Measurements from ENCODE around the gene NCK2. TPM values are rescaled to one million over a fixed set of nuclear protein-coding genes. Genes with fewer than 3 reads are reported as not detected.
A peak's percentile ranks its signal among the peaks of the same experiment; 100 is the strongest.

Gene NCK2
- polyA plus RNA-seq, 3 donors = 2.5 to 18.2 (median 7.6) TPM

DNA sequence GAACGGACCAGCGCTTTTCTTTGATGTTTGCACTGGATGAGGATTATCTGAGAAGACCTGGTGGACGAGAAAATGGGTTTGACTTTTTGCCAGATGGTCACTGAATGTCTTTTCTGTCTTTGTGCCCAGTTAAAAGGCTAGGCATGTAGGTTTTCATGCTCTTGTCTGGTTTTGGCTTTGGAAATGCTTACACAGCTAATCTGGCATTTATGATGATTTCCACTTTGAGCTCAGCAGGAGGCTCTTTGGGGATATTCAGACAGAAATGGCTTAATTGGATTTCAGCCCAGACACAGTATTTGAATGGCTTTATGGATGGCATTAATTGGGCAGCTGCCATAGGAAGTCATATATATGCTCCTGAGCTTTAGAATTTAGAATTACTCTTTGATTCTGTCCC is 59.6 kb downstream of the NCK2 start:
- H3K4me1 Mint-ChIP-seq = peaks cover 56% of the 10 kb centered on the region
- Histone ChIP-seq H3K9me3 (replicated peaks in 1 of 2; ENCODE audit: control insufficient read depth in 1 of 2, insufficient read depth in 1 of 2, low read length in 2 of 2) (no peaks in the 10 kb centered on the region), H3K9ac (ENCODE audit: insufficient read depth, low read length, poor library complexity, severe bottlenecking) (no peak overlapping the region), H3K27me3 (ENCODE audit: control insufficient read depth in 2 of 2, insufficient read depth in 2 of 2, low read length in 2 of 2) (no peaks in the 10 kb centered on the region), H3K4me3 (replicated peaks in 1 of 3; ENCODE audit: low read depth in 2 of 3, low read length in 3 of 3) (no peak overlapping the region), H3K79me2 (ENCODE audit: insufficient read depth, low read length) (peaks cover 78% of the 10 kb centered on the region), H2AFZ (ENCODE audit: insufficient read depth, low read depth, low read length, poor library complexity, severe bottlenecking) (no peak overlapping the region), H3K27ac (ENCODE audit: low read depth in 1 of 2, low read length in 2 of 2) (no peak overlapping the region), H4K20me1 (ENCODE audit: insufficient read depth, low read length) (peaks cover 29% of the 10 kb centered on the region), H3K4me2 (replicated peaks; ENCODE audit: extremely low read depth, low read length, poor library complexity, severe bottlenecking) (no peak overlapping the region), H3K4me1 (ENCODE audit: control insufficient read depth in 1 of 2, insufficient read depth in 2 of 2, low read length in 2 of 2) (peaks cover 37% of the 10 kb centered on the region in 2 donors), H3K36me3 (replicated peaks in 1 of 2; ENCODE audit: control insufficient read depth in 1 of 2, insufficient read depth in 2 of 2, low read length in 2 of 2) (no peaks in the 10 kb centered on the region)
- peak overlapping the region in 1 of 7 donors; percentile 23 for H3K27ac Mint-ChIP-seq
- peaks cover 9 to 11% of the 10 kb centered on the region in 2 donors for H3K36me3 Mint-ChIP-seq
- peaks cover 0 to 2% (median 0%) of the 10 kb centered on the region in 7 donors for H3K9me3 Mint-ChIP-seq
- DNase-seq = no peak
- WGBS (ENCODE audit: insufficient coverage) = 97% methylated on average over 3 of the region's 3 CpGs
- peaks cover 0 to 2% (median 0%) of the 10 kb centered on the region in 3 donors for H3K27me3 Mint-ChIP-seq (ENCODE audit: low read depth in 3 of 3)
- intact Hi-C loops (cut with micrococcal nuclease) = no loop called here
- H3K4me3 Mint-ChIP-seq = no peak overlapping the region
- TF ChIP-seq CTCF (IDR thresholded peaks at IDR 0.05) = no peak

- H3K4me2 ChIP-seq (replicated peaks; ENCODE audit: extremely low read depth, low read length, poor library complexity, severe bottlenecking) = no peak overlapping the region
- no peak for TF ChIP-seq CTCF (IDR thresholded peaks at IDR 0.05)
- intact Hi-C loops (cut with micrococcal nuclease) = no loop called here
- Mint-ChIP-seq H3K4me3 (no peak overlapping the region), H3K9me3 (peaks cover 0 to under 1% (median 0%) of the 10 kb centered on the region in 7 donors), H3K36me3 (peaks cover 5 to 11% of the 10 kb centered on the region in 2 donors), H3K27ac (no peak overlapping the region), H3K4me1 (peaks cover 33% of the 10 kb centered on the region), H3K27me3 (ENCODE audit: low read depth in 3 of 3) (peaks cover 0 to 2% (median 0%) of the 10 kb centered on the region in 3 donors)
- no peak overlapping the region for H3K9ac ChIP-seq (ENCODE audit: insufficient read depth, low read length, poor library complexity, severe bottlenecking)
- no peak overlapping the region for H3K4me3 ChIP-seq (replicated peaks in 1 of 3; ENCODE audit: low read depth in 2 of 3, low read length in 3 of 3)
- H4K20me1 ChIP-seq (ENCODE audit: insufficient read depth, low read length) = peaks cover 42% of the 10 kb centered on the region
- peaks cover 83% of the 10 kb centered on the region for H3K79me2 ChIP-seq (ENCODE audit: insufficient read depth, low read length)
- 93% methylated on average over 4 of the region's 8 CpGs for WGBS (ENCODE audit: insufficient coverage)
- no peaks in the 10 kb centered on the region for H3K9me3 ChIP-seq (replicated peaks in 1 of 2; ENCODE audit: control insufficient read depth in 1 of 2, insufficient read depth in 1 of 2, low read length in 2 of 2)
- H3K4me1 ChIP-seq (ENCODE audit: control insufficient read depth in 1 of 2, insufficient read depth in 2 of 2, low read length in 2 of 2) = peaks cover 9 to 10% of the 10 kb centered on the region in 2 donors
- no peak for DNase-seq
- H3K27ac ChIP-seq (ENCODE audit: low read depth in 1 of 2, low read length in 2 of 2) = no peak overlapping the region
- no peaks in the 10 kb centered on the region for H3K27me3 ChIP-seq (ENCODE audit: control insufficient read depth in 2 of 2, insufficient read depth in 2 of 2, low read length in 2 of 2)
- no peaks in the 10 kb centered on the region for H3K36me3 ChIP-seq (replicated peaks in 1 of 2; ENCODE audit: control insufficient read depth in 1 of 2, insufficient read depth in 2 of 2, low read length in 2 of 2)
- no peak overlapping the region for H2AFZ ChIP-seq (ENCODE audit: insufficient read depth, low read depth, low read length, poor library complexity, severe bottlenecking)
Observed at GRCh38 chr2:105806996-105807395, 62.3 kb downstream of the NCK2 start.

All from CD14-positive monocyte (primary cell).